ENCODE measurements around the gene ZNF761.

The ZNF761 gene

GRCh38 chr19:53506728-53507127 lies 74.9 kb downstream of the ZNF761 start:
- Histone ChIP-seq H3K4me1 (ENCODE audit: control insufficient read depth, insufficient read depth, low read length, poor library complexity, severe bottlenecking) (no peaks in the 10 kb centered on the region), H3K27me3 (replicated peaks; ENCODE audit: control insufficient read depth, insufficient read depth, low read length, poor library complexity, severe bottlenecking) (no peaks in the 10 kb centered on the region), H3K4me3 (ENCODE audit: insufficient read depth, low read depth, low read length, poor library complexity, severe bottlenecking) (no peak overlapping the region), H3K27ac (ENCODE audit: insufficient read depth, low read length, poor library complexity, severe bottlenecking) (no peak overlapping the region), H3K9me3 (ENCODE audit: control insufficient read depth, low read length) (no peaks in the 10 kb centered on the region), H3K36me3 (ENCODE audit: control insufficient read depth, insufficient read depth, low read length) (no peaks in the 10 kb centered on the region)
- DNase-seq, result no peak
